Transverse colon (tissue), 4 donors: ENCODE measurements around the gene PATE4. TPM values are rescaled to one million over a fixed set of nuclear protein-coding genes. Genes with fewer than 3 reads are reported as not detected.

ENCODE experiments used
- DNase-seq: peaks from one replicate; pipeline ENCODE4 v3.0.0-alpha.2; 2019
- H3K27ac ChIP-seq, 4 donors: fragments of 200-600 bp; sonication (generic); 2 replicates each; pipeline ENCODE4 v1.5.1; 2016 to 2018; ENCODE audit warnings: inconsistent platforms in 4 of 4
- H3K27me3 ChIP-seq: fragments of 200-600 bp; sonication (generic); 2 replicates; pipeline ENCODE4 v1.5.1; 2017; ENCODE audit warnings: inconsistent platforms
- H3K36me3 ChIP-seq, 4 donors: fragments of 200-600 bp; sonication (generic); 2 replicates each; pipeline ENCODE4 v1.5.1; 2017 to 2019; ENCODE audit warnings: inconsistent platforms in 4 of 4
- H3K4me1 ChIP-seq, 4 donors: fragments of 200-600 bp; sonication (generic); 2 replicates each; pipeline ENCODE4 v1.5.1; 2017 to 2020; ENCODE audit warnings: inconsistent platforms in 4 of 4
- H3K4me3 ChIP-seq, 4 donors: fragments of 200-600 bp; sonication (generic); 1 replicate in 1 of 4; 2 replicates in 3 of 4; pipeline versions ENCODE4 v1.5.1 to v1.6.1; 2017 to 2019; ENCODE audit warnings: inconsistent platforms in 4 of 4
- H3K9me3 ChIP-seq, 2 donors: fragments of 200-600 bp; sonication (generic); 2 replicates each; pipeline ENCODE4 v1.5.1; 2017 to 2019; ENCODE audit warnings: inconsistent platforms in 2 of 2
- CTCF ChIP-seq, 5 experiments: fragments of 200-600 bp in 3 of 5; fragments of 450-650 bp in 2 of 5; sonication (generic) in 3 of 5; IDR thresholded peaks; 1 replicate in 2 of 5; 2 replicates in 3 of 5; pipeline ENCODE4 v1.5.1; 2016 to 2017; ENCODE audit warnings: antibody characterized with exemption in 5 of 5, inconsistent platforms in 3 of 5, mild to moderate bottlenecking in 2 of 5, moderate library complexity in 1 of 5
- EP300 ChIP-seq: sonication (generic); formaldehyde crosslinking; IDR thresholded peaks from one replicate; pipeline ENCODE4 v1.6.1; 2017; ENCODE audit warnings: antibody characterized with exemption, low read depth
- POLR2A ChIP-seq: fragments of 450-650 bp; IDR thresholded peaks from one replicate; pipeline ENCODE4 v1.6.1; 2016; ENCODE audit warnings: antibody characterized with exemption, mild to moderate bottlenecking, moderate library complexity
- POLR2AphosphoS5 ChIP-seq, 3 donors: sonication (generic); formaldehyde crosslinking; IDR thresholded peaks; one replicate each; pipeline ENCODE4 v1.6.1; 2016; ENCODE audit warnings: antibody characterized with exemption in 3 of 3
- WGBS, 2 donors: methylation state at CpG; one replicate each; pipeline ENCODE4 v1.1.5; 2018; ENCODE audit warnings: low coverage in 1 of 2; 5-methylcytosine and 5-hydroxymethylcytosine counted together
- in situ Hi-C, 4 donors: fragments of 200-750 bp; cut with MboI; loops; one replicate each; pipeline versions ENCODE4 v1.15.0 to v1.15.1; 2017; ENCODE audit warnings: low sequenced_read_pairs in 3 of 4, low pct_ligation_motif_present in 1 of 4, low pct_unique_long_range_greater_than_20kb in 1 of 4
- intact Hi-C: fragments of 100-400 bp; cut with DNase I; formaldehyde crosslinking; loops from one replicate; pipeline ENCODE4 v1.15.1; 2023; ENCODE audit warnings: low total_unique reads
- total RNA-seq, 4 donors: library from RNA; depleted of rRNA; stranded (reverse); fragments of >200 nt; gene quantifications; one replicate each; pipeline ENCODE4 v1.1.0, GENCODE V29; 2016

Gene PATE4
- total RNA-seq, 4 donors from 2014 or later, result not detected

DNA sequence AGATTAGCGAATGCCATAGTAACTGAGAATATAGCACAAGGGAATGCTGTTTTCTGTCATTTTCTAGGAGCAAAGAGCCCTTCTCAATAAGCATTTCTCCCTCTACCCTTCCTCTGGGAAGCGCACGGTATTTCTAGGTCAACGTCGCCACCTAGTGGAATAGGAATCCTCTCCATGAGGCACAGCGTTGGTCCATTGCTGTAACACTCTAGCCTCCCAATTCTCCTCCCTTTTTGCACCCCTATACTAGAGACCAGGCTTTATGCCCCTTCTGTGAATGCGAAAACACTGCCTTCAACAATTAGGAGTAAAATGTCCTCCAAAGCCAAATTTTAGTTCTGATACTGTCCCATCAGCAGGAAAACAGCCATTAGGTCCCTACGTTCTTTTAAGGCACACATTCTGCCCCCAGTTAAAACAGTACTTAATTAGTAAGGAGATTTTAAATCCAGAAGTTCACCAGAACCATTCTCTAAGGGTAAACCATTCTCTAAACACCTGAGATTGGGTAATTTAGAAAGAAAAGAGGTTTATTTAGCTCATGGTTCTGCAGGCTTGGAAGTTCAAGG is 41.5 kb downstream of the PATE4 start:
- intact Hi-C loops, result loop anchor here (5.0 kb wide), 1 partner anchor 307 kb away; the partner anchor contains the start of gene EI24
- TF ChIP-seq POLR2AphosphoS5 (IDR thresholded peaks at IDR 0.05) (no peak), CTCF (IDR thresholded peaks at IDR 0.05) (peak; percentile 64 to 73 (median 69)), EP300 (no peak), POLR2A (no peak)
- in situ Hi-C loops, result loop anchor here in 1 of 4 donors (25.0 kb wide), 1 partner anchor 262 kb away; no protein-coding TSS in a partner anchor
- peak; percentile 49 for DNase-seq
- Histone ChIP-seq H3K4me1 (no peaks in the 10 kb centered on the region), H3K9me3 (no peaks in the 10 kb centered on the region), H3K4me3 (no peak overlapping the region), H3K36me3 (no peaks in the 10 kb centered on the region), H3K27me3 (no peaks in the 10 kb centered on the region), H3K27ac (no peak overlapping the region)
- 13 to 14% methylated on average over 1 to 8 of the region's 8 CpGs for WGBS, 2 donors

DNA sequence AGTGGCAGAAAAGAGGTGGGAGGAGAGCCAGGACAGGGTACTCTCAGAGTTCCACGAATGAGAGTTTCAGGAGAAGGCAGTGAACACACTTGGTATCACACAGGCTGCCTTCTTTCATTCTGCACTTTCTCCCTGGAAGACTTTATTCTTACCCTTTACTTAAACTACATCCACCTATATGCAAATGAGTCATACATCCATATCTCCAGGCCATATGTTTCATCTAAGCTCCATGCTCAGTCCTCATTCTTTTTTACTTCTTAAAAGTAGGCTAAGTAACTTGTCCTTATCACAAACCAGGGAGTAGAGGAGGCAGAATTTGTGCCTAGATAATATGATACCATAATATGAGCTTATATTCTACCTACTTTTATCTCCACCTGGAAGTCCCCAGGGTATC is 48.2 kb downstream of the PATE4 start:
- H3K27ac ChIP-seq, result no peak overlapping the region
- no peak for DNase-seq
- intact Hi-C loops (no loop called here), in situ Hi-C loops (loop anchor here in 1 of 4 donors (25.0 kb wide), 1 partner anchor 269 kb away; no protein-coding TSS in a partner anchor)
- TF ChIP-seq POLR2A, result no peak
- TF ChIP-seq CTCF (IDR thresholded peaks at IDR 0.05), result no peak
- no peak for TF ChIP-seq POLR2AphosphoS5 (IDR thresholded peaks at IDR 0.05)
- TF ChIP-seq EP300, result no peak
- no peak overlapping the region for H3K4me3 ChIP-seq
- no peaks in the 10 kb centered on the region for H3K4me1 ChIP-seq
- H3K9me3 ChIP-seq, result no peaks in the 10 kb centered on the region
- no peaks in the 10 kb centered on the region for H3K36me3 ChIP-seq
- H3K27me3 ChIP-seq, result no peaks in the 10 kb centered on the region
- WGBS, 2 donors, result 76% methylated on average over 1 of the region's 1 CpG; no CpG with 5 or more reads in 1 of the 2 donors

GRCh38 chr11:125883375-125883774 is 50.3 kb downstream of the PATE4 start:
- H3K4me3 ChIP-seq, result no peak overlapping the region
- intact Hi-C loops (no loop called here), in situ Hi-C loops (loop anchor here in 1 of 4 donors (25.0 kb wide), 1 partner anchor 271 kb away; no protein-coding TSS in a partner anchor)
- H3K36me3 ChIP-seq, result no peaks in the 10 kb centered on the region
- WGBS, 2 donors, result 65 to 80% methylated on average over 1 to 8 of the region's 8 CpGs
- peaks cover 0 to 7% (median 4%) of the 10 kb centered on the region in 4 donors for H3K4me1 ChIP-seq
- H3K9me3 ChIP-seq, result no peaks in the 10 kb centered on the region
- DNase-seq, result no peak
- H3K27ac ChIP-seq, result no peak overlapping the region
- TF ChIP-seq CTCF (IDR thresholded peaks at IDR 0.05) (no peak), POLR2A (no peak), EP300 (no peak), POLR2AphosphoS5 (IDR thresholded peaks at IDR 0.05) (no peak)
- H3K27me3 ChIP-seq, result no peaks in the 10 kb centered on the region

DNA sequence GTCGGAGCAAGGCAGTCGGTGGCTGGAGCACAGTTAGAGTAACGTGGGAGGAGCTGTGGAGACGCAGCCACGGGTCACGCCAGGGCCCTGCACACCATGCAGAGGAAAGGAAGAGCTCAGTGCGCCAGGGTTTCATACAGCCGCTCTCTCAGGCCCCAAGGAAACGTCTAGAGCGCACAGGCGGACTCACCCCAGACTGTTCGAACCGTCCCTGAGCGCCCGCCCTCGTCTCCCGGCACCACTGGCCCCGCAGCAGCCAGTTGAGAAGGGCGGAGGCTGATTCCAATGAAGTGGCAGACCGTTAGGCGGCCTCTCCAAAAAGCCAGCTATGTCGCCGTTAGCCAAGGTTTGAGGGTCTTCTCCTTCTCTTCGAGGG is 53.9 kb downstream of the PATE4 start:
- intact Hi-C loops, result no loop called here
- TF ChIP-seq POLR2A (no peak), EP300 (no peak), POLR2AphosphoS5 (IDR thresholded peaks at IDR 0.05) (no peak), CTCF (IDR thresholded peaks at IDR 0.05) (no peak)
- Histone ChIP-seq H3K27me3 (no peaks in the 10 kb centered on the region), H3K27ac (peak overlapping the region; percentile 93 to 99 (median 98)), H3K4me3 (peak overlapping the region in 3 of 4 donors; percentile 64 to 94 (median 80)), H3K4me1 (peaks cover 0 to 15% (median 8%) of the 10 kb centered on the region in 4 donors), H3K36me3 (no peaks in the 10 kb centered on the region), H3K9me3 (no peaks in the 10 kb centered on the region)
- 54% methylated on average over 24 of the region's 24 CpGs; no CpG with 5 or more reads in 1 of the 2 donors for WGBS, 2 donors
- in situ Hi-C loops, result loop anchor here in 1 of 4 donors (25.0 kb wide), 1 partner anchor 275 kb away; no protein-coding TSS in a partner anchor
- DNase-seq, result peak; percentile 34
